GM12892 (cell line): ENCODE data around the gene ELP4.
A peak's percentile ranks its signal among the peaks of the same experiment; 100 is the strongest.

ENCODE experiments used
- DNase-seq: peaks from one replicate; pipeline ENCODE4 v3.0.0; 2011; ENCODE audit not compliant: insufficient read length
- FAIRE-seq: peaks from 2 replicates; lab custom pipeline; 2011; peaks lifted over from hg19 to GRCh38; lab: Jason Lieb, UNC
- POLR2A ChIP-seq: IDR thresholded peaks from 2 replicates; pipeline ENCODE4 v1.6.1; 2011; ENCODE audit warnings: low read depth, low read length, control low read depth
- POLR2AphosphoS5 ChIP-seq: IDR thresholded peaks from 2 replicates; pipeline ENCODE4 v1.6.1; 2011; ENCODE audit warnings: low read depth, low read length, control low read depth
- TAF1 ChIP-seq: IDR thresholded peaks from 2 replicates; pipeline ENCODE4 v1.6.1; 2011; ENCODE audit warnings: low read depth, mild to moderate bottlenecking, control low read depth, low read length, borderline replicate concordance

Gene ELP4

DNA sequence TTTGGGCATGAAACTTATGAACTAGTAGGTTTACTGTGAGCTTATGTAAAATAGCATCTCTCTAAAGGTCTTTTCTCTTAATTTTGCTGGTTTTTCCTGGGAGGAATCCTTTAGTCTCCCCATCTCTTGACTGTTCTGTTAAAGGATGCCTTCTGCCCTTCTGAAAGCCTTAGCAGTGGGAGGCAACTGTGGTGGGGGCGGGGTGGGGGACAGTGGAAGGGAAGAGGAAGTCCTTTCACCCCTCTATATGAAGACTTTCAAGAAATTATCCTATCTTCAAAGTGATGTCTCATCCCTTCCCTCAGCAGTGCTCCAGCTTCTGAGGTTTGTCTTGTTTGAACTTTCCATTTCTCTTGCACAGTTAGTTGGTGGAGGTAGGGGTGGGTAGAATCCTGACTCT is 73.1 kb downstream of the ELP4 start:
- FAIRE-seq (no peak), DNase-seq (no peak)
- TF ChIP-seq TAF1 (no peak), POLR2A (no peak), POLR2AphosphoS5 (no peak)

DNA sequence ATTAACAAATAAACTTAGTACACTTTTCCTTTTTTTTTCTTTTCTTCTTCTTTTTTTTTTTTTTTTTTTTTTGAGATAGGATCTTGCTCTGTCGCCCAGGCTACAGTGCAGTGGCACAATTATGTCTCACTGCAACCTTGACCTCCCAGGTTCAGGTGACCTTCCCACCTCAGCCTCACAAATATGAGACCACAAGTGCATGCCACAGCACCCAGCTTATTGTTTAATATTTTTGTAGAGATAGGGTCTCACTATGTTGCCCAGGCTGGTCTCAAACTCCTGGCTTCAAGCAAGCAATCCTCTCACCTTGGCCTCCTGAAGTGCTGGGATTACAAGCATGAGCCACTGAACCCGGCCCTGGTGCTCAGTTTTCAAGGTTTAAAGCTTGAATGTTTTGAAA is 88.9 kb downstream of the ELP4 start:
- TF ChIP-seq TAF1 = no peak
- no peak for TF ChIP-seq POLR2A
- TF ChIP-seq POLR2AphosphoS5 = no peak
- DNase-seq = no peak
- FAIRE-seq = no peak

DNA sequence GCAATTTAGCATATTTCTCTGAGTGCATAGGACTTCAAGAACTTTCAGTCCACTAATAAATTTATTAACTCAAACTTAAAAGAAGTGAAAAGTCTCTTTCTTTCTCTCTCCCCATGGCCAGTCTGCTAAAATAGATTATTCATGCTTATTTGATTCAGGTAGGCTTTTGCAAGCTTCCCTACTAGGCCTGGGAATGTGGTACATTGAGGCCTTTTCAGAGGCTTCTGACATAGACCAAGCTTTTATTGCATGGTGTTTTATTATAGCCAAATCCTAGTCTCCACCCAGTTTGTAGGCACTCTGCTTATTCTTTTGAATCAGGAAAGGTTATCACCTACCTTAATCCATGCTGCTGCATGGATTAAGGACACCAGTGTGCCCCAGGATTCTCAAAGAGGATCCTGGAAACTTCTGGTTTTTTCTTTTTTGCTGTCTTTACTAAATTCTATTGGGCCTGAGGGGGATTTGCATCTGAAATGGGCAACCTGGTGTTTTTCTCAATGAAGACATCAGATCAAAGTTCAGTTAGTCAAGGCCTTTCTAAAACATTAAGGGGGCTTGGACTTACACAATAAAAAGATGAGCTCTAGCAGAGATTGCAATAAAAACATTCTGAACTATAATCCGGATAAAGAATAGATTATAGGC is 92.2 kb downstream of the ELP4 start:
- no peak for DNase-seq
- TF ChIP-seq POLR2A = no peak
- TF ChIP-seq POLR2AphosphoS5 = no peak
- no peak for TF ChIP-seq TAF1
- no peak for FAIRE-seq

DNA sequence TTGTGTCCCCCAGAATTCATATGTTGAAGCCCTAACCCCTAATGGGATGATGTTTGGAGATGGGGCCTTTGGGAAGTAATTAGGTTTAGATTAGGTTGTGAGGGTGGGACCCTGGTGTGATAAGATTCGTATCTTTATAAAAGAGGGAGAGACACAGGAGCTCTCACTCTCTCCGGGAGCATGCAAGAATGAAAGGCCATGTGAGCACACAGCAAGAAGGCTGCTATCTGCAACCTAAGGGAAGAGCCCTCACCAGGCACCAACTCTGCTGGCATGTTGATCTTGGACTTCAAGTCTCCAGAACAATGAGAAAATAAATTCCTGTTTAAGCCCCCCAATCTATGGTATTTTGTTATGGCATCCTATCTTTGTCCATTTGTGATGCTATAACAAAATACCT is 97.3 kb downstream of the ELP4 start:
- DNase-seq = no peak
- TF ChIP-seq TAF1 (no peak), POLR2A (no peak), POLR2AphosphoS5 (no peak)
- FAIRE-seq = no peak

DNA sequence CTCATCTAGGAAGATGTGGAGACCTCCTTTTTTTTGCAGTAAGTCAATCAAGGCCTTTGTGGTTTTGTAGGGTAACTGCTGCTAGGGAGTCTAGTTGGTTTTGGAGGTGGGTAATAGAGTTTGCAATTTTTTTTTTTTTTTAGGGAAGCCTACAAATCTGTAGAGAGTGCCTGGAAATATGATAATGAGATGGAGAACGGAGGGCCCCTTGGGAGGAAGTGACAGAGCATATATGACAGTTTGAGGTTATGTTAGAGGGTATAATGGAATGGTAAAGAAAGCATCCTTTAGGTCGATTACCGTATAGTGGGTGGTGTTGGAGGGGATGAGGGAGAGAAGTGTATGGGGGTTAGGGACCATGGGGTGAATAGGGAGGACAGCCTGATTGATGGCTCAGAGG is 98.3 kb downstream of the ELP4 start:
- TF ChIP-seq TAF1 (no peak), POLR2AphosphoS5 (no peak), POLR2A (no peak)
- DNase-seq (no peak), FAIRE-seq (peak; percentile 5)

GRCh38 chr11:31608995-31609394 is 99.4 kb downstream of the ELP4 start:
- TF ChIP-seq POLR2A (no peak), TAF1 (no peak), POLR2AphosphoS5 (no peak)
- FAIRE-seq (no peak), DNase-seq (no peak)

- DNase-seq = no peak
- TF ChIP-seq TAF1 (no peak), POLR2AphosphoS5 (no peak)
- no peak for FAIRE-seq
Observed at GRCh38 chr11:31610544-31610943, 101.0 kb downstream of the ELP4 start.

GRCh38 chr11:31617246-31617645 is 107.7 kb downstream of the ELP4 start:
- DNase-seq = no peak
- peak; percentile 33 for FAIRE-seq
- no peak for TF ChIP-seq POLR2A
- no peak for TF ChIP-seq POLR2AphosphoS5
- TF ChIP-seq TAF1 = no peak

DNA sequence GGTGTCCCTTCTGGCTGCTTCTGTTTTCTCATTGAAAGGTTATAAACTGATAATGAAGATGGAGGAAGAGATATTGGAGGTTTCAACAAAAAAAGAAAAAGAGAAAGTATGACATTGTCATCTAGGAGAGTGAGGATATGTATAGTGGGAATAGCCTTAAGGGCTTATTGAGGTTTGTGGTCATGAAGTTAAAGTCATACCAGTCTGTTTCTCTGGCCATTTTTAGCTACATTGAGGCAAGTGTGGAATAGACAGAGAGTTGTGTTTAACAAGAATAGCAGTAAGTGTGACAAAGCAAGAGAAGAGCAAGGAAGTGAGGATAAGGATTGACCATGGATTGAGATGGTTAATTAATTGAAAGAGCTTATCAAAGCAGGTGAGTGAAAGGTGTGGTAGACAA is 110.4 kb downstream of the ELP4 start:
- FAIRE-seq = peak; percentile 48
- no peak for TF ChIP-seq TAF1
- TF ChIP-seq POLR2AphosphoS5 = no peak
- no peak for TF ChIP-seq POLR2A

DNA sequence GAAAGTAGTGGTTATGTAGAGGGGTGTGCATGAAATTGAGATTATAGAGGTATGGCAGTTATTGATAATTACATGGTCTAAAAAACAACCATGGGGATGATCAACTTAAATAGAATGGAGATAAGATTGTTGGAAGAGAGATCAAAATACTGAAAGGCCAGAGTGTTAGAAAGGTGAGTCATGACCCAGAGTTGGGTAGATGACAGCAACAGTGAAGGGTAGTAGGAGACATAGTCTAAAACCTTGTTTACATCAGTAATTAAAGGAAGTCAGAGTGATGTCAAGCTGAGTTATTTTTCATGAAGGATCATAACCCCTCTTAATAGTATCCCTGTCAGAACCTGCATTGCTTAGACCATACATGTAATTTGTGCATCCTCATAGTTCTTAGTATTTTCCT is 110.9 kb downstream of the ELP4 start:
- no peak for FAIRE-seq
- no peak for DNase-seq
- TF ChIP-seq POLR2A (no peak), POLR2AphosphoS5 (no peak), TAF1 (no peak)

More for the DNA sequence above, 110.4 kb downstream of the ELP4 start:
- DNase-seq = no peak

DNA sequence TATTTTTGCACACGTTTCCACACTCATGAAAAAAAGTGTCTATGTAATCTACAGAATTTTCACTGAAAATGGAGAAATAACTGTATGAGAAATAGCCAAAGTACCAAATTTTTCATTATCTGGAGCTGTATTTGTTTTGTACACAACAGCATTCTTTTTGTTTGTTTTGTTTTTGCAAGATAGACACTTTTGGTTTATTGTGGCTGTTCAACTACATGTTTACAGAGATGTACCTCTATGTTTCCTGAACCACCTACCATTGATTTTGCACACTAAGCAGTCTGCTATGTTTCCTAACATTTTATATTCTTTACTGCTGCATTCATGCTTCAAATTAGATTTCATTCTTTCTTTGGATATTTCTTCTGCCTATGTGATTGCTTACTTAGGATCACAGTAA is 116.3 kb downstream of the ELP4 start:
- DNase-seq (no peak), FAIRE-seq (no peak)
- TF ChIP-seq POLR2A (no peak), TAF1 (no peak), POLR2AphosphoS5 (no peak)

DNA sequence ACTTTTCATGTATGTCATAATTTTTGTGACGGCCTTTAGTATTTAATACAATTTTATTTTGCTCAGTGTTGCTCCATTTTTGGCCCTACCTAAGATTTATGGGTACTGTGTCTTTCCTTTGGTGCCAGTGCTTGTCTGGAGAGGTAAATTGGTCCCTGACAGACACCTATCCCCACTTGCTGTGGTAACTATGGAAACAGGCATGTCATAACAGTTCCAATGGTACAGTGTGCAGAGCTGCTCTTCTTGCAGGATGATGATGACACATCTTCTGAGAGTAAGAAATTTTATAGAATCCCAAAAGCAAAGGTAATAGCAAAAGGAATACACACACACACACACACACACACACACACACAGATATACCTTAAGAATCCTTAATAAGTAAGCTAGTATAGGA is 118.5 kb downstream of the ELP4 start:
- TF ChIP-seq POLR2AphosphoS5 (no peak), POLR2A (no peak), TAF1 (no peak)
- no peak for FAIRE-seq
- DNase-seq = no peak

- TF ChIP-seq TAF1 = no peak
- no peak for TF ChIP-seq POLR2AphosphoS5
- TF ChIP-seq POLR2A = no peak
- DNase-seq = no peak
- no peak for FAIRE-seq
Observed at GRCh38 chr11:31636983-31637382, 127.4 kb downstream of the ELP4 start.
